ENCODE results near the gene SLC27A5.

SLC27A5 gene

DNA sequence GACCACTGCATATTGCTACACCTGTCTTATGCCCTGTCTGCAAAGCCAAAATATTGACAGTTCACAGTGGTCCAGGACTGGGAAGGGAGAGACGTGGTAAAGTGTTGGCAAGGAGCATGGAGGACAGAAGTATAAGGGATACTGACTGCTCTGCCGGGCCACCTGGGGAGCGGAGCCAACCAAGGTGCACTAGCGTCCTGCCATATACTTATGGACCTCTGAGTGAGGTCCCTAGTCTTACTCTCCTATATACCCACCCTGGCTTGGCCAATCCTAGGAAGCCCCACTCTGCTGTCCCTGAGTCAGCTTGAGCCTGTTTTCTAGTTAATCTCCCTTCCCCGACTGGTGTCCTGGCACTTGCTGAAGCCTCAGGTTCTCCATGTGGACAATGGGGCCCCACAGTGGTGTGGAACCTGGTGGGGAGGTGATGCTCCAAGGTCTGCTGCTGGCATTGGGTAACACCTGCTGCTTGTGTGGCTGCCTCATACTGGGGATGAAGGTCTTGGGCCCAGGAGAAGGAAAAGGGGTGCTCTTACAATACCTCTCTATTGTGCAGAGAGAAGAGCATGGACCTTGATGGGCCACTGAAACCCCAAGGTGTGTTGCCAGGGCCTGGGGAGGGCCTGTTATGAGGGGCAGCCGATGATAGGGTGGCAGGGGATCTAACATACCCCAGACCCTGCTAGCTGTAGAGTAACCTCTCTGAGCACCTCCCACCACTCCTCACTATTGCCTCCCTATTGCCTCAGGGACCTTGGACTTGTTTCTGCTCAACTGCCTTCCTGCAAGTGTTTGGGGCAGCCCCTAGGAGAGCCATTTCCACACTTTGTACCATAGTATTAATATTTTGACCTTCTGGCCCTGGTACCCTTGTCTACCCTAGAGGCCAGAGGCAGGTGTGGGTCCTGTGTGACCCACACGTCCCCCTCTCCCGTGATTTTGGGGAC is 25.3 kb upstream of the SLC27A5 start:
- no peak for DNase-seq
- Histone ChIP-seq H3K4me1 (no peaks in the 10 kb centered on the region), H3K36me3 (no peaks in the 10 kb centered on the region), H3K27me3 (peaks cover 1% of the 10 kb centered on the region), H3K9me3 (no peaks in the 10 kb centered on the region), H3K4me3 (ENCODE audit: low read depth, low read length) (no peak overlapping the region)
- no peak for TF ChIP-seq CTCF (IDR thresholded peaks at IDR 0.05; ENCODE audit: low read depth, low read length)

DNA sequence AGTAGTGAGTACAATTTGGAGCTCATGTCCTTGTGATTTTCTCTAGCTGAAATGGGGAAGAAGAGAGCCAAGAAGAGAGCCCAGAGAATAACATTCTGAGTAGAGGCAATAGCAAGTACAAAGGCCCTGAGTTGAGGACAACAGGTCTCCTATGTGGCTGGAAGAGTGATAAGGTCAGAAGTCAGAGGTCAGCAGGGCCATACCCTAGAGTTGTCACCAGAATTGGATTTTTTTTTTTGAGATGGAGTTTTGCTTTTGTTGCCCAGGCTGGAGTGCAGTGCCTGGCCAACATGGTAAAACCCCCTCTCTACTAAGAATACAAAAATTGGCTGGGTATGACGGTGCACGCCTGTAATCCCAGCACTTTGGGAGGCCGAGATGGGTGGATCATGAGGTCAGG is 24.1 kb upstream of the SLC27A5 start:
- no peak overlapping the region for H3K4me3 ChIP-seq (ENCODE audit: low read depth, low read length)
- H3K27me3 ChIP-seq: peaks cover 12% of the 10 kb centered on the region
- no peaks in the 10 kb centered on the region for H3K9me3 ChIP-seq
- DNase-seq: no peak
- H3K36me3 ChIP-seq: no peaks in the 10 kb centered on the region
- no peak for TF ChIP-seq CTCF (IDR thresholded peaks at IDR 0.05; ENCODE audit: low read depth, low read length)
- H3K4me1 ChIP-seq: no peaks in the 10 kb centered on the region

GRCh38 chr19:58531034-58531840 is 19.4 kb upstream of the SLC27A5 start:
- no peaks in the 10 kb centered on the region for H3K4me1 ChIP-seq
- H3K27me3 ChIP-seq: peaks cover 23% of the 10 kb centered on the region
- no peaks in the 10 kb centered on the region for H3K36me3 ChIP-seq
- H3K4me3 ChIP-seq (ENCODE audit: low read depth, low read length): no peak overlapping the region
- no peak for DNase-seq
- H3K9me3 ChIP-seq: no peaks in the 10 kb centered on the region
- TF ChIP-seq CTCF (IDR thresholded peaks at IDR 0.05; ENCODE audit: low read depth, low read length): no peak

DNA sequence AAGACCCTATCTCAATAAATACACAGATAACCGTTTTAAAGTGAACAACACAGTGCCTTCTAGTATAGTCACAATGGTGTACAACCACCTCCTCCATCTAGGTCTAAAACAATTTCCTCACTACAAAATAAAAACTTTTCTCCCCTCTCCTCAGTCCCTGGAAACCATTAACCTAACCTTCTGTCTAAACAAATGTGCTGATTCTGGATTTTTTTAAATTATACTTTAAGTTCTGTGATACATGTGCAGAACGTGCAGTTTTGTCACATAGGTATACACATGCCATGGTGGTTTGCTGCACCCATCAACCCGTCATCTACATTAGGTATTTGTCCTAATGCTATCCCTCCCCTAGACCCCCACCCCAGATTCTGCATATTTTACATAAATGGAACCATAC is 17.6 kb upstream of the SLC27A5 start:
- Histone ChIP-seq H3K4me1 (no peaks in the 10 kb centered on the region), H3K9me3 (no peaks in the 10 kb centered on the region), H3K27me3 (peaks cover 23% of the 10 kb centered on the region), H3K36me3 (no peaks in the 10 kb centered on the region), H3K4me3 (ENCODE audit: low read depth, low read length) (no peak overlapping the region)
- DNase-seq: no peak
- no peak for TF ChIP-seq CTCF (IDR thresholded peaks at IDR 0.05; ENCODE audit: low read depth, low read length)

DNA sequence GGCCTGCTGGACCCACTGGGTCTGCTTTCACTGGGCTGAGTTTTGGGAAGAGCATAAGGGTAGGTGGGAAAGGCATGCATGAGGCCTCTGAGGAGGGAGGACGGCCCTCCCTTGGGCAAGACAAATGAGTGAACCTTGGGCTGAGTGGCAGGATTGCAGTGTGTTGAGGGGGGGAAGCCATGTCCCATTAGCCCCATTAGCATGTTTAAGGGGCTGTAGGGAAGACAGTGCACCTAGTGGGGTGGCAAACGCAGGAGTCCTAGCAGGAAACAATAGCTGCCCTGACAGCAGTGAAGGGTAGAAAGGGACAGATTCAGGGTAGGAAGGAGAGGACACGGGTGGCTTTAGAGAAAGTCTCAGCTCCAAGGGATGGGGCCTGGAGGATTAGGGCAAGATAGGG is 10.9 kb upstream of the SLC27A5 start:
- Histone ChIP-seq H3K36me3 (no peaks in the 10 kb centered on the region), H3K4me3 (ENCODE audit: low read depth, low read length) (no peak overlapping the region), H3K9me3 (no peaks in the 10 kb centered on the region), H3K4me1 (no peaks in the 10 kb centered on the region), H3K27me3 (no peaks in the 10 kb centered on the region)
- no peak for TF ChIP-seq CTCF (IDR thresholded peaks at IDR 0.05; ENCODE audit: low read depth, low read length)
- DNase-seq: no peak

Measured in BE2C (cell line).